ENCODE results near the gene AHRR. TPM values are rescaled to one million over a fixed set of nuclear protein-coding genes. Genes with fewer than 3 reads are reported as not detected.

The AHRR gene
- total and polyA plus RNA-seq, 10 of the 15 experiments (the other 5 are each of a cell fraction or from before 2014, with no cell fraction given) = 0.90 to 35.2 (median 19.2) TPM

GRCh38 chr5:472656-473550 is 151.4 kb downstream of the AHRR start:
- intact Hi-C loops (cut with micrococcal nuclease; ENCODE audit: unreplicated experiment) (loop anchor here (10.0 kb wide), 1 partner anchor 142 kb away; the partner anchor contains the start of gene CEP72), in situ Hi-C loops (cut with MboI) (no loop called here)
- CTCF ChIA-PET = interaction anchor here (2.5 to 5.4 kb wide), 2 partner anchors 27 to 156 kb away, joined by 12 to 46 read pairs; no protein-coding TSS in a partner anchor
- H3K79me2 ChIP-seq (ENCODE audit: control insufficient read depth, insufficient read depth, low read length) = peaks cover 21% of the 10 kb centered on the region
- no peaks in the 10 kb centered on the region for H3K27me3 ChIP-seq (replicated peaks in 1 of 2; ENCODE audit: control insufficient read depth in 2 of 2, insufficient read depth in 2 of 2, low read length in 1 of 2)
- BruUV-seq (replicated peaks) = no TSS peak
- POLR2A ChIA-PET = interaction anchor here (0.7 to 2.9 kb wide), 7 partner anchors 13 to 254 kb away, joined by 3 to 17 read pairs (median 4); no protein-coding TSS in a partner anchor
- H3K9me3 ChIP-seq (replicated peaks; ENCODE audit: control insufficient read depth, insufficient read depth, low read length) = no peaks in the 10 kb centered on the region
- H3K36me3 ChIP-seq (ENCODE audit: control insufficient read depth in 2 of 2, insufficient read depth in 2 of 2, low read length in 1 of 2) = no peaks in the 10 kb centered on the region; a peak in 1 of 4 replicates
- peak overlapping the region; percentile 72 for H3K27ac ChIP-seq (ENCODE audit: control insufficient read depth, insufficient read depth)
- H4K20me1 ChIP-seq (ENCODE audit: control insufficient read depth, insufficient read depth) = no peaks in the 10 kb centered on the region
- SMC1A ChIA-PET (ENCODE audit: uncharacterized antibody, unreplicated experiment) = interaction anchor here (0.9 to 1.4 kb wide), 6 partner anchors 11 to 170 kb away, joined by 3 to 6 read pairs (median 3); no protein-coding TSS in a partner anchor
- peak overlapping the region; percentile 77 for H2AFZ ChIP-seq (ENCODE audit: control insufficient read depth, low read depth, low read length)
- H3K4me2 ChIP-seq (ENCODE audit: control insufficient read depth, insufficient read depth) = peak overlapping the region; percentile 89
- peak; percentile 80 for ATAC-seq
- peaks cover 4% of the 10 kb centered on the region for H3K4me1 ChIP-seq (ENCODE audit: control insufficient read depth, insufficient read depth, low read length)
- DNase-seq (ENCODE audit: low read depth, low spot score) = no peak
- 1% methylated on average over 88 of the region's 137 CpGs for WGBS (ENCODE audit: insufficient coverage, insufficient replicate concordance, low lambda C conversion rate, missing lambda C conversion rate)
- peak overlapping the region; percentile 93 for H3K9ac ChIP-seq (ENCODE audit: control insufficient read depth, insufficient read depth, low read length)
- H3K4me3 ChIP-seq = peak overlapping the region; percentile 97
- RAD21 ChIA-PET (ENCODE audit: unreplicated experiment) = interaction anchor here (0.8 to 2.7 kb wide), 6 partner anchors 13 to 188 kb away, joined by 3 to 18 read pairs (median 4); no protein-coding TSS in a partner anchor
- peak; percentile 81 for FAIRE-seq
- TF ChIP-seq ZNF274 (IDR thresholded peaks at IDR 0.05; ENCODE audit: insufficient read depth, insufficient read length) (no peak), CREB1 (IDR thresholded peaks at IDR 0.05; ENCODE audit: low read depth) (peak; percentile 67), ZBTB11 (CRISPR knock-in tag; IDR thresholded peaks at IDR 0.05) (no peak), FOS (IDR thresholded peaks at IDR 0.05; ENCODE audit: borderline replicate concordance, extremely low read depth, insufficient read length) (no peak), CEBPB (IDR thresholded peaks at IDR 0.05; ENCODE audit: borderline replicate concordance in 1 of 2, low read depth in 2 of 2, low read length in 2 of 2) (no peak), BMI1 (IDR thresholded peaks at IDR 0.05; ENCODE audit: borderline replicate concordance) (no peak), RAD51 (IDR thresholded peaks at IDR 0.05) (no peak), SMAD5 (IDR thresholded peaks at IDR 0.05; ENCODE audit: low read depth) (no peak), USF2 (IDR thresholded peaks at IDR 0.05; ENCODE audit: borderline replicate concordance, low read depth, low read length) (no peak), TCF12 (IDR thresholded peaks at IDR 0.05; ENCODE audit: low read depth, low read length) (0 out of 2 replicates have a peak, but pooled peaks have one; percentile 34), NRF1 (conservative IDR thresholded peaks at IDR 0.05; ENCODE audit: low read depth, low read length) (peak; percentile 75), JUNB (IDR thresholded peaks at IDR 0.05) (no peak), RELA (IDR thresholded peaks at IDR 0.05; ENCODE audit: borderline replicate concordance, partially characterized antibody) (peak; percentile 24), ETV6 (conservative IDR thresholded peaks at IDR 0.05 in 1 of 2, IDR thresholded peaks at IDR 0.05 in 1 of 2; ENCODE audit: borderline replicate concordance in 1 of 2, low read depth in 1 of 2) (no peak), EP300 (IDR thresholded peaks at IDR 0.05; ENCODE audit: borderline replicate concordance in 1 of 2, control insufficient read depth in 1 of 2, low read depth in 2 of 2, low read length in 2 of 2) (no peak), RCOR1 (conservative IDR thresholded peaks at IDR 0.05; ENCODE audit: low read depth, low read length) (no peak), STAT3 (IDR thresholded peaks at IDR 0.05; ENCODE audit: low read depth, low read length) (no peak)

Data from GM12878 (cell line).